Osteocyte (in vitro differentiated cells): ENCODE data around the gene ZNF445. TPM values are rescaled to one million over a fixed set of nuclear protein-coding genes. Genes with fewer than 3 reads are reported as not detected.

Source experiments
- DNase-seq: peaks from one replicate; pipeline ENCODE4 v3.0.0; 2021; ENCODE audit warnings: mixed read lengths; ENCODE audit not compliant: unreplicated experiment; ENCODE audit errors: extremely low spot score
- H3K27ac Mint-ChIP-seq: one replicate; pipeline ENCODE4 v1.8.0; 2021; ENCODE audit warnings: mild to moderate bottlenecking, mixed read lengths; ENCODE audit not compliant: unreplicated experiment
- H3K27me3 Mint-ChIP-seq: one replicate; pipeline ENCODE4 v1.8.0; 2021; ENCODE audit warnings: mixed read lengths; ENCODE audit not compliant: unreplicated experiment
- H3K36me3 Mint-ChIP-seq: one replicate; pipeline ENCODE4 v1.8.0; 2021; ENCODE audit warnings: mixed read lengths; ENCODE audit not compliant: unreplicated experiment
- H3K4me1 Mint-ChIP-seq: one replicate; pipeline ENCODE4 v1.8.0; 2021; ENCODE audit warnings: mixed read lengths; ENCODE audit not compliant: unreplicated experiment
- H3K4me3 Mint-ChIP-seq: one replicate; pipeline ENCODE4 v1.8.0; 2021; ENCODE audit warnings: mild to moderate bottlenecking, moderate library complexity, mixed read lengths; ENCODE audit not compliant: unreplicated experiment
- H3K9me3 Mint-ChIP-seq: one replicate; pipeline ENCODE4 v1.8.0; 2021; ENCODE audit warnings: mixed read lengths; ENCODE audit not compliant: unreplicated experiment
- long read RNA-seq: library from polyadenylated mRNA; unstranded; transcript quantifications from one replicate; pipeline ENCODE4 v2.0.0, GENCODE V29; 2021
- total RNA-seq: library from RNA; stranded (reverse); gene quantifications from 2 replicates; pipeline ENCODE4 v1.2.1, GENCODE V29; 2021
- TF ChIP-seq, protein P1 (sequence below): fragments of 200-600 bp; sonication (generic); IDR thresholded peaks from 2 replicates; pipeline ENCODE4 v1.5.0; 2021; ENCODE audit warnings: antibody characterized with exemption, mild to moderate bottlenecking, moderate library complexity

ZNF445 gene
- 26.1 and 28.2 TPM in 2 replicates for total RNA-seq
- long read RNA-seq, full-length matches to known transcripts = 3 of 13 reads
- long read RNA-seq, partial matches to known transcripts = 1 of 13 reads
- long read RNA-seq, other reads (novel, unspliced or antisense) = 9 of 13 reads

DNA sequence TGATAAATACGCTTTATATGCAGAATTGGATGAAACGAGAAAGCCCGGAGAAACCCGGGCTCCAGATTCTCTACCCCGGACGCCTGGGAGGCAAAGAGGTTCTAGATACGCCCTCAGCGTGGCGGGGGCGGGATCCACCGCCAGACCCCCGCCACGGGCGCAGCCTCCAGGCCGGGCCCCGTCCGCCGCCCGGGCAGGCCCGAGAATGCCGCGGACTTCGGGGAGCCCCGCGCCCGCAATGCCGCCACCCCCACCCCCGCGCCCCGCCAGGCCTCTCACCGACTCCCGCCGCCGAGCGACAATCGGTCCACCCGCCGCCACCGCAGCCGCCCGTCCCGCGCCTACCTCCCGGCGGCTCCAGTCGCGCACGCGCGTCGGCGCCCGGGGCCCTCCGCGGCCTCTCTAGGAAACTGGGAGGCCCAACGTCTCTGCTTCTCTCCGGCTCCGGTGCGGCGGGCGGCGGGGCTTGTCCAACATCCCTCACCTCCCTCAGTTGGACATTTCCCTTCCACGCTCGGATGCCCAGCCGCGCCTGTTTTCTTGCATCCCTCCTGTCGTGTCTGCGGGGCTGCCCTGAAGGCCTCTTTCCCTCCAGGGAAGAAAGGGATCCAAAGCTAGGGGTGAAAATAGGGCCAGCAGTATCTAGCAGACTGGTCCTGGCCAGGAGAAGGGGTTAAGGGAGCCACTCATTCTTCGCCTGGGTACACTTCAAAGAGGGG, at the start of gene ZNF445:
Gene ZNF445, minus strand, starts transcription at position 359 of the 719 bp plus-strand sequence. CDS start 22,121 bp downstream, outside the sequence.
- peak; percentile 93 for DNase-seq
- peak within 1 kb of the TSS; percentile 94 for H3K4me3 Mint-ChIP-seq
- H3K27ac Mint-ChIP-seq = peak within 1 kb of the TSS; percentile 85
- TF ChIP-seq, protein P1, sequence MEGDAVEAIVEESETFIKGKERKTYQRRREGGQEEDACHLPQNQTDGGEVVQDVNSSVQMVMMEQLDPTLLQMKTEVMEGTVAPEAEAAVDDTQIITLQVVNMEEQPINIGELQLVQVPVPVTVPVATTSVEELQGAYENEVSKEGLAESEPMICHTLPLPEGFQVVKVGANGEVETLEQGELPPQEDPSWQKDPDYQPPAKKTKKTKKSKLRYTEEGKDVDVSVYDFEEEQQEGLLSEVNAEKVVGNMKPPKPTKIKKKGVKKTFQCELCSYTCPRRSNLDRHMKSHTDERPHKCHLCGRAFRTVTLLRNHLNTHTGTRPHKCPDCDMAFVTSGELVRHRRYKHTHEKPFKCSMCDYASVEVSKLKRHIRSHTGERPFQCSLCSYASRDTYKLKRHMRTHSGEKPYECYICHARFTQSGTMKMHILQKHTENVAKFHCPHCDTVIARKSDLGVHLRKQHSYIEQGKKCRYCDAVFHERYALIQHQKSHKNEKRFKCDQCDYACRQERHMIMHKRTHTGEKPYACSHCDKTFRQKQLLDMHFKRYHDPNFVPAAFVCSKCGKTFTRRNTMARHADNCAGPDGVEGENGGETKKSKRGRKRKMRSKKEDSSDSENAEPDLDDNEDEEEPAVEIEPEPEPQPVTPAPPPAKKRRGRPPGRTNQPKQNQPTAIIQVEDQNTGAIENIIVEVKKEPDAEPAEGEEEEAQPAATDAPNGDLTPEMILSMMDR = no peak
- H3K9me3 Mint-ChIP-seq = no peaks in the 10 kb centered on the region
- H3K36me3 Mint-ChIP-seq = no peaks in the 10 kb centered on the region
- H3K4me1 Mint-ChIP-seq = peaks cover 34% of the 10 kb centered on the region
- no peaks in the 10 kb centered on the region for H3K27me3 Mint-ChIP-seq

DNA sequence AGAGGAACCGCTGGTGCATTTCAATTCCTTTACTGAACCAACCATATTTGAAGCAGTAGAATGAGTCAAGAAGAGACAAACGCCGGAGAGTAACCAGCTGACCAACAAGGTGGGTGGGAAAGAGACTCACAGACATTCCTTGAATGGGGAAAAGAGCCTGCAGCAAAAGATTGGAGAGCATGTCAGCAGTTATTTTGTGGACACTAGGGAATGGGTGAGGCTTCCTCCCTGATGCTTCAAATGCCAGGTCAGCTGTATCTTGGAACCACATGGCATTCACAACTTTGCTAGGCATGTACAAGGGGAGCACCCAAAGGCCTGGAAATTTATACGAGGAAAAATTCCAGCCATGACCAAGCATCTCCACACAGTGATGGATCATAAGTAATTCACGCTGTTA, 47.6 kb upstream of the ZNF445 start:
- no peak for DNase-seq
- Mint-ChIP-seq H3K4me1 (no peaks in the 10 kb centered on the region), H3K27ac (no peak overlapping the region), H3K4me3 (no peak overlapping the region), H3K9me3 (no peaks in the 10 kb centered on the region), H3K27me3 (peaks cover 52% of the 10 kb centered on the region), H3K36me3 (no peaks in the 10 kb centered on the region)
- TF ChIP-seq, protein P1 = no peak

DNA sequence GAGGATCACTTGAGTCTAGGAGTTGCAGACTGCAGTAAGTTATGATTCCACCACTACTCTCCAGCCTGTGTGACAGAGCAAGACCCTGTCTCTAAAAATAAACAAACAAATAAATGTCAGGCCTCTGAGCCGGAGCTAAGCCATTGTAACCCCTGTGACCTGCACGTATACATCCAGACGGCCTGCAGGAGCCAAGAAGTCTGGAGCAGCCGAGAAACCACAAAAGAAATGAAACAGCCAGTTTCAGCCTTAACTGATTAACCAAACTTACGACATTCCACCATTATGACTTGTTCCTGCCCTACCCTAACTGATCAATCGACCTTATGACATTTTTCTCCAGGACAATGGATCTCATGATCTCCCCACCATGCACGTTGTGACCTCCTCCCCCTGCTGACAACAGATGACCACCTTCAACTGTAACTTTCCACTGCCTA, 45.0 kb upstream of the ZNF445 start:
- TF ChIP-seq, protein P1 = no peak
- Mint-ChIP-seq H3K4me1 (no peaks in the 10 kb centered on the region), H3K9me3 (no peaks in the 10 kb centered on the region), H3K4me3 (no peak overlapping the region), H3K36me3 (no peaks in the 10 kb centered on the region), H3K27me3 (peaks cover 53% of the 10 kb centered on the region), H3K27ac (no peak overlapping the region)
- no peak for DNase-seq

DNA sequence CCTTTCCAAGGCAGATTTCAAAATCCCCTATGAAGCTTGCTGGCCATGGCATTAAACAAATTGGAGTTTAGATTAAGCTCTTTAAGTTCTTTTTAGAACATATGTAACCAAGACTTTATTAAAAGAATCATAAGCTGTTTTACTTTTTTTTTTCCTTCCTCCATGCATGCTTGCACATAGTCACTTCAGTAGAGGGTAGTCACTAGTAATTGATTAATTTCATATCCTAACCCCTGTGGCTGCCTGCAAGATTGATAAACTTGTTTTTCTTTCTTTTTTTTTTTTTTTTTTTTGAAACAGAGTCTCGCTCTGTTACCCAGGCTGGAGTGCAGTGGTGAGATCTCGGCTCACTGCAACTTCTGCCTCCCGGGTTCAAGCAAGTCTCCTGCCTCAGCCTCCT, 44.3 kb upstream of the ZNF445 start:
- Mint-ChIP-seq H3K4me1 (no peaks in the 10 kb centered on the region), H3K27me3 (peaks cover 58% of the 10 kb centered on the region), H3K36me3 (no peaks in the 10 kb centered on the region), H3K9me3 (no peaks in the 10 kb centered on the region), H3K4me3 (no peak overlapping the region), H3K27ac (no peak overlapping the region)
- DNase-seq = no peak
- TF ChIP-seq, protein P1 = no peak

DNA sequence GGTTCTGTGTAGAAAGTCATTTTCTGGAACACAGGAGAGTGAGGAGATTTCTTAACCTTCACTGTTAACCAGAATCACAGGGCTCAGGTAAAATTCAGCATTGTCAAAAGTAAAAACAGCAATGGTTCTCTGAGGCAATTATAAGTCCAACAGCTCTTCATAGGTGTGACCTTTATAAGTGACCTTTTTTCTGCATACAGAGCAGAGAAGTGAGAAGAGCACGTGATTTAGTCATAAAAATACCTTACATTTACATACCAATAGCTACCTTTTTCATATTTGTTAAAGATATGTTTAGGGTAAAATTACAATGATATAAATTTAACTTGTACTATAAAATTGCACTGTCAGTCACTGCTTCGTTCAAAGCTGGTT, 41.3 kb upstream of the ZNF445 start:
- Mint-ChIP-seq H3K27ac (no peak overlapping the region), H3K9me3 (no peaks in the 10 kb centered on the region)

More for the DNA sequence above, 41.3 kb upstream of the ZNF445 start:
- Mint-ChIP-seq H3K4me1 (no peaks in the 10 kb centered on the region), H3K36me3 (no peaks in the 10 kb centered on the region), H3K4me3 (no peak overlapping the region), H3K27me3 (peaks cover 50% of the 10 kb centered on the region)
- no peak for DNase-seq
- TF ChIP-seq, protein P1 = no peak
